SJSA1 (cell line): Measurements from ENCODE around the gene KRT33B. TPM values are rescaled to one million over a fixed set of nuclear protein-coding genes. Genes with fewer than 3 reads are reported as not detected.
"Not testable (repeated sequence)": the region's sequence is repeated elsewhere in the genome, so short reads cannot be mapped to it uniquely, and the experiment has no call there.

Experiments used
- DNase-seq, 2 experiments: peaks; one replicate each; pipeline ENCODE4 v3.0.0-alpha.2; 2015 to 2020; ENCODE audit warnings: low spot score in 2 of 2, low read depth in 1 of 2
- H3K27ac ChIP-seq: fragments of 250-450 bp; sonication (Bioruptor Pico); 2 replicates; pipeline ENCODE4 v1.5.1; 2020; ENCODE audit warnings: mild to moderate bottlenecking, moderate library complexity
- H3K27me3 ChIP-seq: fragments of 250-450 bp; sonication (Bioruptor Pico); replicated peaks from 2 replicates; pipeline ENCODE4 v1.5.1; 2020; ENCODE audit warnings: mild to moderate bottlenecking, moderate library complexity
- H3K36me3 ChIP-seq: fragments of 250-450 bp; sonication (Bioruptor Pico); 2 replicates; pipeline ENCODE4 v1.5.1; 2020; ENCODE audit warnings: mild to moderate bottlenecking
- H3K4me1 ChIP-seq: fragments of 250-450 bp; sonication (Bioruptor Pico); replicated peaks from 2 replicates; pipeline ENCODE4 v1.6.1; 2021; ENCODE audit warnings: mild to moderate bottlenecking
- H3K4me3 ChIP-seq: fragments of 250-450 bp; sonication (Bioruptor Pico); 2 replicates; pipeline ENCODE4 v1.5.1; 2020; ENCODE audit warnings: mild to moderate bottlenecking
- H3K9me3 ChIP-seq: fragments of 250-450 bp; sonication (Bioruptor Pico); replicated peaks from 2 replicates; pipeline ENCODE4 v1.5.1; 2020; ENCODE audit warnings: mild to moderate bottlenecking
- total RNA-seq: library from RNA; depleted of rRNA; stranded (reverse); fragments of >200 nt; shearing (Covaris generic); gene quantifications from 2 replicates; pipeline ENCODE4 v1.2.3, GENCODE V29; 2014

The KRT33B gene
- total RNA-seq, 1 experiment from 2014 or later, result 0.21 TPM

DNA sequence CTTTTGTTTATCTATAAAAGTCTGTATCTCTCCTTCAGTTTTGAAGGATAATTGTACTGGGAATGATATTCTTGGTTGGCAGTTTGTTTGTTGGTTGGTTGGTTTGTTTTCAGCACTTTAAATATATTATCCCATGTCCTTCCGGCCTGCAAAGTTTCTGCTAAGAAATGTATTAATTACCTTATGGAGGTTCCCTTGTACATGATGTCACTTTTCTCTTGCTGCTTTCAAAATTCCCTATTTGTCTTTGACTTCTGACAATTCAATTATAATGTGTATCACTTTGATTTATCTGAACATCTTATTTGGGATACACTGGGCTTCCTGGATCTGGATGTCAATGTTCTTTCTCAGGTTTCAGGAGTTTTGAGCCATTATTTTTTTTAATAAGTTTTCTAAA lies 16.6 kb upstream of the KRT33B start:
- Histone ChIP-seq H3K4me3 (no peak overlapping the region), H3K9me3 (0 out of 2 replicates have a peak, but pooled peaks cover 2% of the 10 kb centered on the region), H3K4me1 (peaks cover 15% of the 10 kb centered on the region)

DNA sequence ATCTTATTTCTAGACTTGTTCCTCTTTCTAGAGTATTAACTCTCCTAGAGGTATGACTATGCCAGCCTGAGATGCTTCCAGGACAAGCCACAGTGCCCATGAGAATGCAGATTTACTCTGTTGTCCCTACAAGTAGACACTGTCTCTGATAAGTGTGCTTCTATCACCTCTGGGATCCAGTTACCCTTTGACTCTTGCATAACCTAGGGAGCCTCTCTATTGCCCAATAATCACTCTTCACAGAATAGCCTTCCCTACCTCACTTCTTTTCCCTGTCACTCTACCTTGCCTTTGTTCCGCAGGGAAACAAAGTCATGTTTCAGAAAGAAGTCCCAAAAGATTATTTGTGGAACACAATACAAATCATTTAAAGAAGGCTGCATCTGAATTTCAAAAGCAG lies 14.1 kb upstream of the KRT33B start:
- no peak overlapping the region for H3K27ac ChIP-seq
- H3K4me3 ChIP-seq, result no peak overlapping the region
- DNase-seq, result no peak
- H3K4me1 ChIP-seq, result peaks cover 32% of the 10 kb centered on the region
- no peaks in the 10 kb centered on the region for H3K27me3 ChIP-seq
- H3K9me3 ChIP-seq, result 0 out of 2 replicates have a peak, but pooled peaks cover 2% of the 10 kb centered on the region
- H3K36me3 ChIP-seq, result no peaks in the 10 kb centered on the region

More for the DNA sequence above, 16.6 kb upstream of the KRT33B start:
- no peak for DNase-seq
- no peak overlapping the region for H3K27ac ChIP-seq
- no peaks in the 10 kb centered on the region for H3K27me3 ChIP-seq
- H3K36me3 ChIP-seq, result no peaks in the 10 kb centered on the region

DNA sequence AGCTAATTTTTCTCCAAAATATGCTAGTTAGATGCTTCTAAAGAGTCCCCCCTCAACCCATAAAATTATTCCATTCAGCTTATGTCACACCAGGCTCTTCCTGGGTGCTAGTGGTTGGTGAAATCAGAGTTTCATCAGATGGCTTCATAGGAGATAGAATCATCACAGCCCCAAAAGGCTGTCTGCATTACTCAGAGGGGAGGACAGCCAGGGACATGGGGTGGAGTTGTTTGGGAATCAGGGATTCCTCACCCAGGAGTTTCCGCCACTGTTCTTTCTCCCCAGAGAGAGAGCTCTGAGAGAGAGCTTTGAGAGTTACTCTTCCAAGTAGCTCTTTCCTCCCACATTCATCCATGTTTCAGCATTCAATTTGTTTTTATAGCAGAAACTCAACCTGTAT lies 12.8 kb upstream of the KRT33B start:
- no peak overlapping the region for H3K27ac ChIP-seq
- 0 out of 2 replicates have a peak, but pooled peaks cover 2% of the 10 kb centered on the region for H3K9me3 ChIP-seq
- no peak for DNase-seq
- H3K4me3 ChIP-seq, result no peak overlapping the region
- peaks cover 41% of the 10 kb centered on the region for H3K4me1 ChIP-seq
- H3K36me3 ChIP-seq, result no peaks in the 10 kb centered on the region
- no peaks in the 10 kb centered on the region for H3K27me3 ChIP-seq

DNA sequence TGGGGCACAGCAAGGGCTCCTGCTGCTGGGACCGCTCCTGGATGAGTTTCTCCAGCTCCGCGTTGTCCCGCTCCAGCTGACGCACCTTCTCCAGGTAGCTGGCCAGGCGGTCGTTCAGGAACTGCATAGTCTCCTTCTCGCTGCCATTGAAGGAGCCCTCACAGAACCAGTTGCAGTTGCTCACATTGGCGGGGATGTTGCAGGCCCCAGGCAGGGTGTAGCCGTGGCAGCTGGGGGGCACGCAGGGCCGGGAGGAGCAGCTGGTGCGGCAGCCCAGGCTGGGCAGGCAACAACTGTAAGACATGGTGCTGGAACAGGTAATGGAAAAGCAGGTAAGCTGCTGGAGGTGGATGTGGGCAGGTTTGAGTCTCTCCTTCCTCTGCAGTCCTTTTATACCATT lies 12.3 kb upstream of the KRT33B start, which contains the start of gene KRT34:
TSS of gene KRT34 (minus strand) at position 364 of the 400 bp plus-strand sequence. CDS start at position 304, 60 bp downstream.
- H3K4me3 ChIP-seq, H3K9me3 ChIP-seq, H3K27me3 ChIP-seq, DNase-seq, H3K36me3 ChIP-seq: not testable (repeated sequence)
- peak within 1 kb of the TSS; percentile 94 for H3K27ac ChIP-seq
- peaks cover 42% of the 10 kb centered on the region for H3K4me1 ChIP-seq

DNA sequence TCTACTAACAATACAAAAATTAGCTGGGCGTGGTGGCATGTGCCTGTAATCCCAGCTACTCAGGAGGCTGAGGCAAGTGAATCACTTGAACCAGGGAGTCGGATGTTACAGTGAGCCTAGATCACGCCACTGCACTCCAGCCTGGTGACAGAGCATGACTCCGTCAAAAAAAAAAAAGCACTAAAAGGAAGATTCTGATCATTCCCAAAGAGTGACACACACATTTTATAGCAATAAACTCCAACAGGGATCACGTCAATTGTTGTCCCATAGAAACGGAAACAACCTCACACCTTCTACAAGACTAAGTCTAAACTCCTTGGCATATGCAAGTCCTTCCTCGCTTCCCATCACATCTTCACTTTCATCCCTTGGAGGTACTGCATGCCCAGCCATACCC lies 10.5 kb upstream of the KRT33B start:
- not testable (repeated sequence) for H3K27me3 ChIP-seq, H3K4me3 ChIP-seq, H3K36me3 ChIP-seq, H3K9me3 ChIP-seq
- H3K27ac ChIP-seq, result peak overlapping the region; percentile 94
- peak; percentile 79 to 91 for DNase-seq
- peaks cover 42% of the 10 kb centered on the region for H3K4me1 ChIP-seq

DNA sequence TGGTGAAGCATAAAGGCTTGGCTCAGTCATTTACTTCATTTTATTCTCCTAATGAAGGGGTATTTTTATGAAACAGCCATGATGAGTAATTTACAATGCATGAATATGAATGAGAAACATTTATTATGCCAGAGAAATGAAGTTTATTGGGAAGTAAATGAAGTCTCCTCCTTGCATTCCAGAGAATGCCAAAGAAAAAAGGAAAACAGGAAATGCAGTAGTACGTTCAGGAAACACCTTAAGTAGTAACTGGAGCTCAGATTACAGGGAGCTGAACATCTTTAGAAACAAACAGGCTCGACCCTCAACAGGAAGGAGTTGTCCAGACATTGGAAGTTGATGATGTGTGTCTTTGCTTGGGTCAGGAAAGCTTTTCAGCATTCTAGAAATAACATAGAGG lies 7.9 kb upstream of the KRT33B start:
- no peaks in the 10 kb centered on the region for H3K27me3 ChIP-seq
- H3K36me3 ChIP-seq, result no peaks in the 10 kb centered on the region
- H3K9me3 ChIP-seq, result no peaks in the 10 kb centered on the region
- H3K4me1 ChIP-seq, result peaks cover 41% of the 10 kb centered on the region
- DNase-seq, result peak in 1 of 2 experiments; percentile 4
- peak overlapping the region; percentile 31 for H3K27ac ChIP-seq
- H3K4me3 ChIP-seq, result no peak overlapping the region

DNA sequence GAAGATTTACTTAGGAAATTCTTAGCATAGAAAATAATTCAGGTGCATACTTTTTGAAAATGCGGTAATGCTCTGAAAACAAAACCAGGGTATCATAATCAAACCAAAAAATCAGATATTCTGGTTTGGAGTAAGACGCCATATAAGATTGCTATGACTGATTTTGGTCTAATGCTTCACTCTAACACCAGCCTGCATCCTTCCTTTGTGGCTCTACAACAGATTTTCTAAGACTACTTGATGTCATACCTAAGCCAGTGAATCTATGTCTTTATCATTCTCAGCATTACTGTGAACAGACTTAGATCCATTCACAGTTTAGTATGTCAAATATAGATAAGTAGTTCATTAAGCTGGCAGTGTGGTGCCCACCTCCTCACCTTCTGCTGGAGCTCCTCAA lies 590 bp downstream of the KRT33B start:
- H3K4me1 ChIP-seq, result peaks cover 17% of the 10 kb centered on the region

DNA sequence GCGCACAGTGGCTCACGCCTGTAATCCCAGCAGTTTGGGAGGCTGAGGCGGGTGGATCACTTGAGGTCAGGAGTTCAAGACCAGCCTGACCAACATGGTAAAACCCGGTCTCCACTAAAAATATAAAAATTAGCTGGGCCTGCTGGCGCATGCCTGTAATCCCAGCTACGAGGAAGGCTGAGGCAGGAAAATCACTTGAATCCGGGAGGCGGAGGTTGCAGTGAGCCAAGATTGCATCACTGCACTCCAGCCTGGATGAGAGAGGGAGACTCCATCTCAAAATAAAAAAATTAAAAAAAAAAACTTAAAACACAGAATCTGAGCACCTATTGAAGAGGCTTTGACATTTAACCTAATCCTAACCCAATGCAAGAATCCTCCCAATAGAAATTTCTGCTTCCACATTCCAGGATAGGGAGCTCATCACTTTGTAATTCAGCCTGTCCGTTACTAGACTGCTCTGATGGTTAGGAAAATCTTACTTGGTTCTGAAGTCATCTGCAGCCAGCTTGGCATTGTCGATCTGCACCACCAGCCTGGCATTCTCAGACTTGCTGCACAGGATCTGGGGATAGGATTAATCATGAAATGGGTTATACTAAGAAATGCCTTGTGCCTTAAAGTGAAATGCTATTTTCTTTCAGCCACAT lies 2.1 kb downstream of the KRT33B start:
- DNase-seq, result peak in 1 of 2 experiments; percentile 45
- peak overlapping the region; percentile 47 for H3K27ac ChIP-seq
- H3K4me3 ChIP-seq, result no peak overlapping the region
- H3K4me1 ChIP-seq, result peaks cover 17% of the 10 kb centered on the region
- H3K27me3 ChIP-seq, result no peaks in the 10 kb centered on the region
- H3K9me3 ChIP-seq, result no peaks in the 10 kb centered on the region
- no peaks in the 10 kb centered on the region for H3K36me3 ChIP-seq

More for the DNA sequence above, 590 bp downstream of the KRT33B start:
- Histone ChIP-seq H3K36me3 (no peaks in the 10 kb centered on the region), H3K27me3 (no peaks in the 10 kb centered on the region), H3K27ac (no peak overlapping the region), H3K4me3 (no peak overlapping the region), H3K9me3 (no peaks in the 10 kb centered on the region)
- DNase-seq, result no peak

DNA sequence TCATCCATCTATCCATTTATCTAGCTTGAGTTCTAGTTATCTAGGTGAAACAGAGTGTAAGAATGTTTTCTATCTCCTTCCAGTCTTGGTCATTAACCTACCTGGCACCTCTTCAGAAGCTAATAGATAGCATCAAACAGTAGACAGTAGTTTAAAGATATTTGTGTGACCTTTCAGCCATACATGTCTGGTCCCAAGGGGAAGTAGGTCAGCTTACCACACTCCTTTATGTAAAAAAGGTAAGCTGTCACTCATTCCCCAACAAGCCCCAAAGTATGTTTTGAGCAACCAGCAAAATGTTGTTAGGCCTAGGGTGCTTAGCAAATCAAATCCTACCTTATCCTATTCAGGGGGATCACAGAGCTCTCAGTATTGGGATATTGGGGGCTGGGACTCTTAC lies 3.5 kb downstream of the KRT33B start:
- Histone ChIP-seq H3K27me3 (no peaks in the 10 kb centered on the region), H3K9me3 (no peaks in the 10 kb centered on the region), H3K4me3 (no peak overlapping the region), H3K27ac (no peak overlapping the region), H3K36me3 (no peaks in the 10 kb centered on the region), H3K4me1 (peaks cover 22% of the 10 kb centered on the region)
- DNase-seq, result no peak

DNA sequence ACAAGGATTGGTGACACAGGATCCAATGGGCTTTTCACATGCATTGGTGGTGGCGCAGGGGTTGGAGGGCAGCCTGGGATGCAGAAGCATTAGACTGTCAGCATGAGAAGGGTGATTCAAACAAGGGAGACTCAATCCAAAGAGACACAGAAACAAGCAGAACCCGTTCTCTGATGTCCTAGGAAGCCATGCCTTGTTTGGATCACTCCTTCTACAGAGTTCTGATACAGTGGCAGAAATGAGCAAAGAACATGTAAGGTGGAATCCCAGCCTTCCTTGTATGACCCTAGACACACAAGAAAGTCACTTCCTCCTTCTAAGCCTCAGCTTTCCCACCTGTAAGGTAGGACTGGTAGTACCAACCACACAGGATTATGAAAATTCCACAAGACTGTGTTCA lies 5.7 kb downstream of the KRT33B start:
- Histone ChIP-seq H3K27ac (no peak overlapping the region), H3K4me1 (peaks cover 39% of the 10 kb centered on the region), H3K27me3 (no peaks in the 10 kb centered on the region), H3K9me3 (no peaks in the 10 kb centered on the region), H3K4me3 (no peak overlapping the region), H3K36me3 (no peaks in the 10 kb centered on the region)
- DNase-seq, result no peak

DNA sequence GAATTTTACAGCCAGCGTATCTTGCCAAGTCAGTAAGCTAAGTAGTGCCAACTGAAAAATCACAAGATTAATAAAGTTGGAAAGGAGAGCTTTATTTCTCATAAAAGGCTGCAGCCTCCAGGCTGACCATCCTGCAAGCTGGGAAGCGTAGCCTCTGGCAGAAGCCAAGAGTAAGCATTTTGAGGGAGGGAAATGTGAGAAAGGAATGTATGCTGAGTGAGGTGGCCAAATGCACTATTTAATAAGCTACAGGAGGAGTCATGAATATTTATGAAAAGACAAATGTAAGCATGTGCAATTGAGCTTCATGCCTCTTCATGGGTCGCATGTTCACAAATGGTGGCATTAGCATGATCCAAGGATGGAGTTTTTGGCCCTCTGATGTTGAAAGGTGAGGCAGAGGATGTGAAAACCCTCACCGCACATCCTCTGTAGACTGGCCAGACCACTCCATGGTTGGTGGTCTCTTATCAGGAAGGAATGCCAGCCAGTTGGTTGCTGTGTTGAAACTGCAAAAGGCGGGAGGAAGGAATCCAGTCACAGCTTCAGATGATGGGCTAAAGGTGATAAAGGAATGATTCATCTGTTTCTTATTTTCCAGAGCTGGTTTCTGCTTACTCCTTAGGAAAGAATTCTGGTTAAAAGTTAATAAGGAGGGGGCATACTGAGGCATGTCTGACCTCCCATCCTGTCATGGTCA lies 9.2 kb downstream of the KRT33B start:
- Histone ChIP-seq H3K27ac (peak overlapping the region; percentile 69), H3K27me3 (no peaks in the 10 kb centered on the region)

DNA sequence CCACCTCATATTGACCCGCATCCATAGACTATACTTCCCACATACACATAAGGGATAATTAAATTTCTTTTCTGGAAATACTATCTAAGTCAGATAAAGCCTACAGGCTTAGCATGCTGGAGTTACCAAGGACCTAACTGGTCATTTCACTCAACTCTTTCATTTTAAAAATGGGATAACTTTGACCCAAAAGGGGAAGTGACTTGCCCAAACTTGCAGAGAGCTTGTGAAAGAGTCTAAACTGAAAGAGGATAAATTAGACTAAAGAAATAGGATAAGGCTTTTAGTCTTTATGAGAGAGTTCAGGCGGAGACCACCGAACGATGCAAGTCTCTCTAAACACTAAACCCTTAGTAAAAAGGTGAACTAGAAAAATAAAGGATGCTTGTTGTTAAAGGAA lies 15.1 kb downstream of the KRT33B start:
- Histone ChIP-seq H3K27me3 (no peaks in the 10 kb centered on the region), H3K27ac (no peak overlapping the region), H3K36me3 (no peaks in the 10 kb centered on the region), H3K9me3 (no peaks in the 10 kb centered on the region), H3K4me3 (no peak overlapping the region), H3K4me1 (peaks cover 4% of the 10 kb centered on the region)
- DNase-seq, result no peak

More for the DNA sequence above, 9.2 kb downstream of the KRT33B start:
- DNase-seq, result peak; percentile 75 to 84
- H3K4me3 ChIP-seq, result no peak overlapping the region
- no peaks in the 10 kb centered on the region for H3K9me3 ChIP-seq
- H3K36me3 ChIP-seq, result no peaks in the 10 kb centered on the region
- H3K4me1 ChIP-seq, result peaks cover 22% of the 10 kb centered on the region

DNA sequence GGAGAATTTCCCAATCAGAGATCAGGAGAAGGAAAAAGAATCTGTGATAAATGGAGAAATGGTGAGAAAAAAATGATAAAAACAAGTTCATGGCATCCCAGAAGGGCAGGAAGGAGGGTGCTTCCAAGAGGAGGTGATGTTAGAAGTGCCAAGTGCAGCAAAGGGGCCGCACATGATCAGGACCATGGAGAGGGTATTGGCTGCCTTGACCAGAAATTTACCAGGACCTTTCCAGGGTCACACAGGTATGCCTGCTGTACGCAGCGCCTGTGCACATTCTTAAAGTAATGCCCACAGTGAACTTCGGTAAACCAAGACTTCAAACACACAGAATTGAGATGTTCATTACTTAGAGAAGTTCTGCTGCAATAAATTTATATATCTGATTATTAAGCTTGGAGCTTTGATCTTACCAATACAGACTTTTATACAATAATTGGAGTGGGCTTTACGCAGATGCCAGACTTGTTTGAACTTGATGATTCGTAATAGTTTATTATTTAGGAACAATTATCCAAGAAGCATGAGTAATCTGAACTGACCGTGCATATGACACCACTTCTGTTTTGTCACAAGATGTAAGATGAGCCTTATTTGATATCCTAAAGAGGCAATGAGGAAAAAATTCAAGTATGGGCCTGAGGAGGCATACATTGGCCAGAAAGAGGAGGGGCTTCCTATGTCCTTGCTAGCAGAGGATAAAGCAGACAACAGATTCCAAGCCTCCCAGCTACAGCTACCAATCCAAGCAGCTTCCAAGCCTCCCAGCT lies 16.8 kb downstream of the KRT33B start:
- Histone ChIP-seq H3K4me3 (no peak overlapping the region), H3K9me3 (no peaks in the 10 kb centered on the region), H3K27me3 (no peaks in the 10 kb centered on the region), H3K36me3 (no peaks in the 10 kb centered on the region), H3K27ac (no peak overlapping the region), H3K4me1 (no peaks in the 10 kb centered on the region; the same call in none of the 2 replicates)
- no peak for DNase-seq

DNA sequence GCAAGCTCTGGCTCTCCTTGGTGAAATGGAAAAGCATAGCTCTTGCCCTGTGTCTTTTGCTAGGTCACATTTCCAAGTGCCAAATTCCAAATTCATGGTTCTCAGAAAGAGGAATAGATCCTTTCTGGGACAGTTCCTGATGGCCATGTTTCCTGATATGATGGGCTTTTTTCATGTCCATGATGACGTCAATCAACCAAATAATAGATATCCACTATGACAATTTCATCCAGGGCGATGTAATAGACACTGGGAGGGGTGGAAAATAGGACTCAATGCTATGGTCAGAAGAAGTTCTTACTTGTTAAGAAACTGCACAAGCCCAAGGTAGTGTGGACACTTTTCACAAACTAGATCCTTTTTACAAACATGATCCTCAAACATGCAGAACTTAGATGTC lies 18.4 kb downstream of the KRT33B start:
- Histone ChIP-seq H3K36me3 (no peaks in the 10 kb centered on the region), H3K4me1 (no peaks in the 10 kb centered on the region; the same call in none of the 2 replicates), H3K4me3 (no peak overlapping the region), H3K27me3 (no peaks in the 10 kb centered on the region), H3K27ac (no peak overlapping the region), H3K9me3 (no peaks in the 10 kb centered on the region)
- DNase-seq, result no peak
